ENCODE measurements around the gene COL17A1.

Gene COL17A1

GRCh38 chr10:104049504-104050250 lies 36.0 kb downstream of the COL17A1 start:
- no peak for DNase-seq (ENCODE audit: low spot score)

GRCh38 chr10:104046651-104047050 lies 39.0 kb downstream of the COL17A1 start:
- no peak for DNase-seq (ENCODE audit: low spot score)

- no peak for DNase-seq (ENCODE audit: low spot score)
Observed at GRCh38 chr10:104045151-104046089, 40.3 kb downstream of the COL17A1 start.

- DNase-seq (ENCODE audit: low spot score), result no peak
Observed at GRCh38 chr10:104043854-104044253, 41.8 kb downstream of the COL17A1 start.

GRCh38 chr10:104043185-104043830 lies 42.4 kb downstream of the COL17A1 start:
- no peak for DNase-seq (ENCODE audit: low spot score)

GRCh38 chr10:104041891-104042535 lies 43.7 kb downstream of the COL17A1 start:
- no peak for DNase-seq (ENCODE audit: low spot score)

- DNase-seq (ENCODE audit: low spot score), result no peak
Observed at GRCh38 chr10:104040862-104041789, 44.6 kb downstream of the COL17A1 start.

- DNase-seq (ENCODE audit: low spot score), result no peak
Observed at GRCh38 chr10:104040382-104040781, 45.3 kb downstream of the COL17A1 start.

- DNase-seq (ENCODE audit: low spot score), result no peak
Observed at GRCh38 chr10:104038958-104039752, 46.5 kb downstream of the COL17A1 start.

GRCh38 chr10:104038537-104038936 lies 47.1 kb downstream of the COL17A1 start:
- no peak for DNase-seq (ENCODE audit: low spot score)

- no peak for DNase-seq (ENCODE audit: low spot score)
Observed at GRCh38 chr10:104037261-104037951, 48.3 kb downstream of the COL17A1 start.

- DNase-seq (ENCODE audit: low spot score), result no peak
Observed at GRCh38 chr10:104036518-104037260, 49.0 kb downstream of the COL17A1 start.

- DNase-seq (ENCODE audit: low spot score), result no peak
Observed at GRCh38 chr10:104036069-104036384, 49.7 kb downstream of the COL17A1 start.

- DNase-seq (ENCODE audit: low spot score), result no peak
Observed at GRCh38 chr10:104035194-104036068, 50.2 kb downstream of the COL17A1 start.

GRCh38 chr10:104034401-104035193 lies 51.1 kb downstream of the COL17A1 start:
- DNase-seq (ENCODE audit: low spot score), result no peak

GRCh38 chr10:104033966-104034365 lies 51.7 kb downstream of the COL17A1 start:
- no peak for DNase-seq (ENCODE audit: low spot score)

GRCh38 chr10:104033401-104033930 lies 52.2 kb downstream of the COL17A1 start:
- DNase-seq (ENCODE audit: low spot score), result no peak
